DOHH2 (cell line): ENCODE measurements around the gene ERGIC2.

Source experiments
- H3F3A ChIP-seq: fragments of 200-600 bp; sonication (generic), shearing (Covaris generic); 2 replicates; pipeline ENCODE4 v1.6.0; 2016; ENCODE audit warnings: antibody characterized with exemption, mild to moderate bottlenecking; ENCODE audit not compliant: control insufficient read depth, insufficient read depth
- H3K27ac ChIP-seq: fragments of 200-600 bp; sonication (generic); 2 replicates; pipeline ENCODE4 v1.5.1; 2014; ENCODE audit warnings: low read depth, mild to moderate bottlenecking, low read length, moderate library complexity
- H3K27me3 ChIP-seq: fragments of 200-600 bp; sonication (generic); 2 replicates; pipeline ENCODE4 v1.6.1; 2014; ENCODE audit warnings: mild to moderate bottlenecking, low read length, mixed read lengths; ENCODE audit not compliant: control insufficient read depth
- H3K36me3 ChIP-seq: fragments of 200-600 bp; sonication (generic); 2 replicates; pipeline ENCODE4 v1.6.1; 2014; ENCODE audit warnings: mild to moderate bottlenecking, low read length, moderate library complexity, mixed read lengths; ENCODE audit not compliant: control insufficient read depth
- H3K4me1 ChIP-seq: fragments of 200-600 bp; sonication (generic); 2 replicates; pipeline ENCODE4 v1.6.1; 2014; ENCODE audit warnings: mild to moderate bottlenecking, low read length, mixed read lengths; ENCODE audit not compliant: control insufficient read depth
- H3K4me2 ChIP-seq: fragments of 200-600 bp; sonication (generic); 2 replicates; pipeline ENCODE4 v1.6.0; 2014; ENCODE audit warnings: mild to moderate bottlenecking, low read length, moderate library complexity
- H3K4me3 ChIP-seq: fragments of 200-600 bp; sonication (generic); 2 replicates; pipeline ENCODE4 v1.5.1; 2014; ENCODE audit warnings: mild to moderate bottlenecking, low read length, mixed read lengths
- H3K79me2 ChIP-seq: fragments of 200-600 bp; sonication (generic); 2 replicates; pipeline ENCODE4 v1.6.1; 2014; ENCODE audit warnings: mild to moderate bottlenecking, low read length, mixed read lengths; ENCODE audit not compliant: control insufficient read depth
- H3K9me2 ChIP-seq: fragments of 200-600 bp; sonication (generic); replicated peaks from 2 replicates; pipeline ENCODE4 v1.6.1; 2014; ENCODE audit warnings: mild to moderate bottlenecking, low read length, mixed read lengths; ENCODE audit not compliant: control insufficient read depth
- H3K9me3 ChIP-seq: fragments of 200-600 bp; sonication (generic); 2 replicates; pipeline ENCODE4 v1.6.1; 2014; ENCODE audit warnings: antibody characterized with exemption, low read length, mixed read lengths; ENCODE audit not compliant: control insufficient read depth, insufficient read depth
- H4K20me1 ChIP-seq: fragments of 200-600 bp; sonication (generic); 2 replicates; pipeline ENCODE4 v1.6.0; 2014; ENCODE audit warnings: low read depth, mild to moderate bottlenecking, antibody characterized with exemption, low read length, moderate library complexity; ENCODE audit not compliant: control insufficient read depth, insufficient read depth
- CTCF ChIP-seq: fragments of 200-600 bp; sonication (generic); IDR thresholded peaks from one replicate; pipeline ENCODE4 v1.5.1; 2014; ENCODE audit warnings: antibody characterized with exemption, mild to moderate bottlenecking, low read depth, low read length; ENCODE audit not compliant: poor library complexity, severe bottlenecking
- EZH2phosphoT487 ChIP-seq: fragments of 200-600 bp; sonication (generic); IDR thresholded peaks from 2 replicates; pipeline ENCODE4 v1.6.1; 2017; ENCODE audit warnings: borderline replicate concordance, mild to moderate bottlenecking, antibody characterized with exemption, low read length, moderate library complexity, mixed read lengths

Gene ERGIC2

GRCh38 chr12:29316752-29317151 lies 64.2 kb downstream of the ERGIC2 start:
- Histone ChIP-seq H3K9me2 (no peaks in the 10 kb centered on the region), H3K27ac (no peak overlapping the region), H3K4me2 (no peak overlapping the region), H3K79me2 (no peaks in the 10 kb centered on the region), H3K4me1 (peaks cover 12% of the 10 kb centered on the region), H3K4me3 (no peak overlapping the region), H3F3A (no peaks in the 10 kb centered on the region), H4K20me1 (no peaks in the 10 kb centered on the region), H3K9me3 (no peaks in the 10 kb centered on the region), H3K27me3 (no peaks in the 10 kb centered on the region), H3K36me3 (no peaks in the 10 kb centered on the region)
- no peak for TF ChIP-seq EZH2phosphoT487
- no peak for TF ChIP-seq CTCF

GRCh38 chr12:29314416-29314815 lies 66.6 kb downstream of the ERGIC2 start:
- no peak for TF ChIP-seq CTCF
- Histone ChIP-seq H4K20me1 (no peaks in the 10 kb centered on the region), H3F3A (no peaks in the 10 kb centered on the region), H3K79me2 (no peaks in the 10 kb centered on the region), H3K9me2 (no peaks in the 10 kb centered on the region), H3K4me2 (no peak overlapping the region), H3K9me3 (no peaks in the 10 kb centered on the region), H3K27me3 (no peaks in the 10 kb centered on the region), H3K36me3 (no peaks in the 10 kb centered on the region), H3K4me3 (no peak overlapping the region), H3K27ac (no peak overlapping the region), H3K4me1 (peaks cover 12% of the 10 kb centered on the region)

DNA sequence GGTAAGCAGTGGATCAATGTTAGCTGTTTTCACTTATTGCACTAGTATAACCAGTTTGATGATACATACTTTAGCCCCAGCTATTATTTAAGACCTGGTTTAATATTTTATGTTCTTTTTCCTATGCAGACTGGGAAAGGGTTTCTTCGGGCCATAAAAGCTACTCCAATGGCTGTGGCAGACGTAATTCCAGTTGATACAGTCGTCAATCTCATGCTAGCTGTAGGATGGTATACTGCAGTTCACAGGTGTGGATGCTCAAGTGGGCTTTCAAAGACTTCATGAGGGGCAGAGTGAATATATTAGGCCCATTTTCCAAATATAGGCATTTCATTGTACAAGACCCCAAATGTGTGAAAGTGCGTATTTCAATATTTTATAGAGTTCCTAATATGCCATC lies 70.1 kb downstream of the ERGIC2 start:
- no peak for TF ChIP-seq EZH2phosphoT487
- no peak for TF ChIP-seq CTCF
- Histone ChIP-seq H3K4me1 (no peaks in the 10 kb centered on the region), H3K27ac (no peak overlapping the region), H3K9me3 (no peaks in the 10 kb centered on the region), H3K27me3 (no peaks in the 10 kb centered on the region), H3K79me2 (no peaks in the 10 kb centered on the region), H3K4me2 (no peak overlapping the region), H4K20me1 (no peaks in the 10 kb centered on the region), H3K4me3 (no peak overlapping the region), H3K9me2 (no peaks in the 10 kb centered on the region), H3F3A (no peaks in the 10 kb centered on the region), H3K36me3 (no peaks in the 10 kb centered on the region)
